ENCODE data around the gene MMP24. TPM values are rescaled to one million over a fixed set of nuclear protein-coding genes. Genes with fewer than 3 reads are reported as not detected.
"Not testable (repeated sequence)": the region's sequence is repeated elsewhere in the genome, so short reads cannot be mapped to it uniquely, and the experiment has no call there.

MMP24 gene
- total and polyA plus RNA-seq, 10 donors = 0.10 to 0.32 (median 0.18) TPM

GRCh38 chr20:35192118-35192872 lies 34.2 kb upstream of the MMP24 start:
- H3K27me3 ChIP-seq (replicated peaks in 1 of 7) = no peaks in the 10 kb centered on the region
- intact Hi-C loops (cut with DNase I; ENCODE audit: low total_unique reads) = no loop called here
- peaks cover 0 to 10% (median 0%) of the 10 kb centered on the region in 6 donors for H3K36me3 ChIP-seq
- H3K27ac ChIP-seq = no peak overlapping the region
- peaks cover 0 to 21% (median 19%) of the 10 kb centered on the region in 8 donors for H3K9me3 ChIP-seq
- H3K4me3 ChIP-seq = no peak overlapping the region
- no peak for TF ChIP-seq POLR2A (IDR thresholded peaks at IDR 0.05)
- TF ChIP-seq POLR2AphosphoS5 (IDR thresholded peaks at IDR 0.05) = no peak
- no peak for TF ChIP-seq CTCF (IDR thresholded peaks at IDR 0.05 in 8 of 11, conservative IDR thresholded peaks at IDR 0.05 in 3 of 11)
- WGBS, 5 donors = 63 to 79% (median 77%) methylated on average over 9 of the region's 9 CpGs
- no peak for DNase-seq
- no peaks in the 10 kb centered on the region for H3K4me1 ChIP-seq

GRCh38 chr20:35193031-35193791 lies 33.3 kb upstream of the MMP24 start:
- DNase-seq; H3K27ac ChIP-seq; H3K27me3 ChIP-seq (replicated peaks in 1 of 7); intact Hi-C loops (cut with DNase I; ENCODE audit: low total_unique reads); H3K4me3 ChIP-seq; H3K4me1 ChIP-seq: not testable (repeated sequence)
- WGBS, 5 donors = 89 to 95% (median 93%) methylated on average over 9 of the region's 9 CpGs
- peaks cover 0 to 27% (median 21%) of the 10 kb centered on the region in 8 donors for H3K9me3 ChIP-seq
- peaks cover 0 to 10% (median 0%) of the 10 kb centered on the region in 6 donors for H3K36me3 ChIP-seq

GRCh38 chr20:35196313-35196712 lies 30.2 kb upstream of the MMP24 start:
- TF ChIP-seq CTCF (IDR thresholded peaks at IDR 0.05 in 8 of 11, conservative IDR thresholded peaks at IDR 0.05 in 3 of 11) (no peak), POLR2AphosphoS5 (IDR thresholded peaks at IDR 0.05) (no peak), POLR2A (IDR thresholded peaks at IDR 0.05) (no peak)
- intact Hi-C loops (cut with DNase I; ENCODE audit: low total_unique reads) = no loop called here

GRCh38 chr20:35199740-35200139 lies 26.8 kb upstream of the MMP24 start:
- TF ChIP-seq POLR2AphosphoS5 (IDR thresholded peaks at IDR 0.05) (no peak), POLR2A (IDR thresholded peaks at IDR 0.05) (no peak), CTCF (IDR thresholded peaks at IDR 0.05 in 8 of 11, conservative IDR thresholded peaks at IDR 0.05 in 3 of 11) (no peak)
- peaks cover 0 to 49% (median 35%) of the 10 kb centered on the region in 8 donors for H3K9me3 ChIP-seq
- no peak overlapping the region for H3K27ac ChIP-seq
- no peak overlapping the region for H3K4me3 ChIP-seq
- intact Hi-C loops (cut with DNase I; ENCODE audit: low total_unique reads) = loop anchor here (10.0 kb wide), 1 partner anchor 55 kb away; the partner anchor contains the start of gene EDEM2
- DNase-seq = no peak
- H3K36me3 ChIP-seq = peaks cover 0 to 11% (median 0%) of the 10 kb centered on the region in 6 donors
- no peaks in the 10 kb centered on the region for H3K4me1 ChIP-seq
- no peaks in the 10 kb centered on the region for H3K27me3 ChIP-seq (replicated peaks in 1 of 7)

More at GRCh38 chr20:35196313-35196712, 30.2 kb upstream of the MMP24 start:
- Histone ChIP-seq H3K27me3 (replicated peaks in 1 of 7) (no peaks in the 10 kb centered on the region), H3K27ac (no peak overlapping the region), H3K36me3 (peaks cover 0 to 8% (median 0%) of the 10 kb centered on the region in 6 donors), H3K4me3 (no peak overlapping the region), H3K9me3 (peaks cover 0 to 42% (median 32%) of the 10 kb centered on the region in 8 donors), H3K4me1 (no peaks in the 10 kb centered on the region)
- no peak for DNase-seq

All from spleen (tissue), 11 donors.